ENCODE measurements around the gene PITPNM3. TPM values are rescaled to one million over a fixed set of nuclear protein-coding genes. Genes with fewer than 3 reads are reported as not detected.

Gene PITPNM3
- total RNA-seq, 2 donors from 2014 or later: 11.3 to 18.2 TPM

- intact Hi-C loops (cut with DNase I): no loop called here
- Histone ChIP-seq H3K4me1 (no peaks in the 10 kb centered on the region), H3K4me3 (no peak overlapping the region), H3K36me3 (no peaks in the 10 kb centered on the region), H3K9ac (ENCODE audit: low read depth in 2 of 2, low read length in 2 of 2) (no peak overlapping the region), H3K9me3 (no peaks in the 10 kb centered on the region), H3K27ac (no peak overlapping the region), H3K27me3 (no peaks in the 10 kb centered on the region)
- DNase-seq: no peak
- TF ChIP-seq CTCF (IDR thresholded peaks at IDR 0.05): no peak
These were observed 24.3 kb upstream of the PITPNM3 start for GRCh38 chr17:6580625-6581024.

GRCh38 chr17:6578491-6578890 lies 22.1 kb upstream of the PITPNM3 start:
- no peak overlapping the region for H3K27ac ChIP-seq
- no peak for TF ChIP-seq CTCF (IDR thresholded peaks at IDR 0.05)
- no peaks in the 10 kb centered on the region for H3K9me3 ChIP-seq
- H3K27me3 ChIP-seq: no peaks in the 10 kb centered on the region
- no peak for DNase-seq
- H3K9ac ChIP-seq (ENCODE audit: low read depth in 2 of 2, low read length in 2 of 2): no peak overlapping the region
- intact Hi-C loops (cut with DNase I): loop anchor here (10.0 kb wide), 1 partner anchor 56 kb away; no protein-coding TSS in a partner anchor
- no peaks in the 10 kb centered on the region for H3K36me3 ChIP-seq
- H3K4me3 ChIP-seq: no peak overlapping the region
- no peaks in the 10 kb centered on the region for H3K4me1 ChIP-seq

- no peaks in the 10 kb centered on the region for H3K4me1 ChIP-seq
- H3K27me3 ChIP-seq: no peaks in the 10 kb centered on the region
- no peak overlapping the region for H3K4me3 ChIP-seq
- no peak overlapping the region for H3K27ac ChIP-seq
- TF ChIP-seq CTCF (IDR thresholded peaks at IDR 0.05): no peak
- intact Hi-C loops (cut with DNase I): loop anchor here (10.0 kb wide), 1 partner anchor 57 kb away; no protein-coding TSS in a partner anchor
- no peaks in the 10 kb centered on the region for H3K36me3 ChIP-seq
- no peak overlapping the region for H3K9ac ChIP-seq (ENCODE audit: low read depth in 2 of 2, low read length in 2 of 2)
- H3K9me3 ChIP-seq: no peaks in the 10 kb centered on the region
- peak; percentile 82 for DNase-seq
These were observed 21.4 kb upstream of the PITPNM3 start for GRCh38 chr17:6577686-6578263.

- DNase-seq: no peak
- intact Hi-C loops (cut with DNase I): loop anchor here (10.0 kb wide), 1 partner anchor 59 kb away; no protein-coding TSS in a partner anchor
- no peak overlapping the region for H3K9ac ChIP-seq (ENCODE audit: low read depth in 2 of 2, low read length in 2 of 2)
- H3K36me3 ChIP-seq: no peaks in the 10 kb centered on the region
- no peak for TF ChIP-seq CTCF (IDR thresholded peaks at IDR 0.05)
- H3K4me1 ChIP-seq: no peaks in the 10 kb centered on the region
- no peak overlapping the region for H3K4me3 ChIP-seq
- H3K27me3 ChIP-seq: no peaks in the 10 kb centered on the region
- no peaks in the 10 kb centered on the region for H3K9me3 ChIP-seq
- H3K27ac ChIP-seq: no peak overlapping the region
These were observed 19.9 kb upstream of the PITPNM3 start for GRCh38 chr17:6576038-6576785.

GRCh38 chr17:6575596-6575988 lies 19.2 kb upstream of the PITPNM3 start:
- Histone ChIP-seq H3K27ac (no peak overlapping the region), H3K36me3 (no peaks in the 10 kb centered on the region), H3K4me3 (no peak overlapping the region), H3K4me1 (no peaks in the 10 kb centered on the region), H3K9me3 (no peaks in the 10 kb centered on the region), H3K27me3 (no peaks in the 10 kb centered on the region), H3K9ac (ENCODE audit: low read depth in 2 of 2, low read length in 2 of 2) (no peak overlapping the region)
- no peak for DNase-seq
- intact Hi-C loops (cut with DNase I): loop anchor here (10.0 kb wide), 1 partner anchor 59 kb away; no protein-coding TSS in a partner anchor
- TF ChIP-seq CTCF (IDR thresholded peaks at IDR 0.05): no peak

Measured in colonic mucosa (tissue), 4 donors.